NCI-H2081 treated with DMSO at 0.1 percent for 48 hours (cell line): Measurements from ENCODE around the gene USP14.
"Not testable (repeated sequence)": the region's sequence is repeated elsewhere in the genome, so short reads cannot be mapped to it uniquely, and the experiment has no call there.

Experiments used
- DNase-seq: peaks from one replicate; lab custom pipeline; 2025; lab: John Stamatoyannopoulos, UW

Gene USP14

DNA sequence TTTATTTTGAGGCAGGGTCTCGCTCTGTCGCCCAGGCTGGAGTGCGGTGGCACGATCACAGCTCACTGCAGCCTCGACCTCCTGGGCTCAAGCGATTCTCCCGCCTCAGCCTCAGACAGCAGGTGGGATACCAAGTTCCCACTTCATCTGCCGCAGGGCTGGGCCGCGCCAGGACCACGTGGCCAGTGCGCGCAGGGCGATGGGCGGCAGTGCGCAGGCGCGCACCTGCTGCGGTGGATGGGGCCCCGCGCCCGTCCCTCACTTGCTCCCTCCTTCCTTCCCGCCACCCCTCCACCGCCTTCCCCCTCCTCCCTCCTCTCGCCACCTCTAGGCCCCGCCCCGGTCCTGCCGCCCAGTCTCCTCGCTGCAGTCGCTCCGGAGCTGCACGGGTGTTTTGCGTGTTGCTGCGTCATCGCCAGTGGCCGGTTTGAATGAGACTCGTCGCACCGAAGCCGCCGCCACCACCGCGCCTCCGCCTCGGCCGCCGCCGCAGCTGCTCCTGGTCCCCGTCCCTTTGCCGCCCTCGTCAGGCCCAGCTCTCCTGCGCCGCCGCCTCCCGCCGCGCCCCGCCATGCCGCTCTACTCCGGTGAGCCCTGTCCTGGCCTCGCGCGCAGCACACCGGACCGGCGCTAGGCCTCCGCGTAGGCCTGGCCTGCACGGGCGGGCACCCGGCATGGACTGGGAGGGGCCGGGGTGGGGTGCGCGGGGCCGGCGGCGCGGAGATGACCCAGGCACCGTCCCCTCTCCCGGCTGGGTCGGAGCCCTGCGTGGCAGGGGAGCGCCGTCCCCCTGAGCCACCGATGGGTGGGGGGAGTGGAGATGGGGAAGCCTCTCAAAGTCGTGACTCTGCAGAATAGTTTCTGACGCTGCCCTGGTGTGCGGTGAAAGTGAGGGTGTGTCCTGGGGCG lies at the start of gene USP14:
Gene USP14, plus strand, starts transcription at position 430 of the 909 bp plus-strand sequence. Its CDS starts 142 bp downstream, at position 572.
- DNase-seq, result peak; percentile 78

DNA sequence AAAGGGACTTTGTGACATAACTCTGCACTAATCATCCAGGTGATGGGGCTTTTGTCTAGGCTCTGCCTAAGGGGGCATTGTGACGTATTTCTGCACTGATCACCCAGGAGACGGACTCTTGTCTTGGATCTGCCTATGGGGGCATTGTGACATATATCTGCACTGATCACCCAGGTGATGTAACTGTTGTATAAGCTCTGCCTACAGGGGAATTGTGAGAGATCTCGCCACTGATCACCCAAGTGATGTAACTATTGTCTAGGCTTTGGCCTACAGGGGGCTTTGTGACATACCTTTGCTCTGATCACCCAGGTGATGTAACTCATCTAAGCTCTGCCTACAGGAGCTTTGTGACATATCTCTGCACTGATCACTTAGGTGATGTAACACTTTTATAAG lies 49.7 kb upstream of the USP14 start:
- DNase-seq, result not testable (repeated sequence)

DNA sequence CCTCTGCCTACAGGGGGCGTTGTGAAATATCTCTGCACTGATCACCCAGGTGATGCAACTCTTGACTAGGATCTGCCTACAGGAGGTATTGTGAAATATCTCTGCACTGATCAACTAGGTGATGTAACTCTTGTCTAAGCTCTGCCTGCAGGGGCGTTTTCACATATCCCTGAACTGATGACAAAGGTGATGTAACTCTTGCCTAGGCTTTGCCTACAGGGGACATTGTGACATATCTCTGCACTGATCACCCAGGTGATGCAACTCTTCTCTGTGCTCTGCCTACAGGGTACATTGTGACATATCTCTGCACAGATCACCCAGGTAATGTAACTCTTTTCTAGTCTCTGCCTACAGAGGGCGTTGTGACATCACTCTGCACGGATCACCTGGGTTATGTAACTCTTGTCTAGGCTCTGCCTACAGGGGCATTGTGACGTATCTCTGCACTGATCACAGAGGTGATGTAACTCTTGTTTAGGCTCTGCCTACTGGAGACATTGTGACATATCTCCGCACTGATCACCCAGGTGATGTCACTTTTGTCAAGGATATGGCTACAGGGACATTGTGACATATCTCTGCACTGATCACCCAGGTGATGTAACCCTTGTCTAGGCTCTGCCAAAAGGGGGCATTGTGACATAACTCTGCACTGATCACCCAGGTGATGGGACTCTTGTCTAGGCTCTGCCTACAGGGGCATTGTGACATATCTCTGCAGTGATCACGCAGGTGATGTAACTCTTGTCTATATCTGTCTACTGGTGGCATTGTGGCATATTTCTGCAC lies 49.0 kb upstream of the USP14 start:
- DNase-seq, result not testable (repeated sequence)

DNA sequence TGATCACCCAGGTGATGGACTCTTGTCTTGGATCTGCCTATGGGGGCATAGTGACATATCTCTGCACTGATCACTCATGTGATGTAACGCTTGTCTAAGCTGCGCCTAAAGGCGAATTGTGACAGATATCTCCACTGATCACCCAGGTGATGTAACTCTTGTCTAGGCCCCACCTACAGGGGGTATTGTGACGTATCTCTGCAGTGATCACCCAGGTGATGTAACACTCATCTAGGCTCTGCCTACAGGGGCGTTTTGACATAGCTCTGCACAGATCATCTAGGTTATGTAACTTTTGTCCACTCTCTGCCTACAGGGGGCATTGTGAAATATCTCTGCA lies 48.5 kb upstream of the USP14 start:
- DNase-seq, result not testable (repeated sequence)

DNA sequence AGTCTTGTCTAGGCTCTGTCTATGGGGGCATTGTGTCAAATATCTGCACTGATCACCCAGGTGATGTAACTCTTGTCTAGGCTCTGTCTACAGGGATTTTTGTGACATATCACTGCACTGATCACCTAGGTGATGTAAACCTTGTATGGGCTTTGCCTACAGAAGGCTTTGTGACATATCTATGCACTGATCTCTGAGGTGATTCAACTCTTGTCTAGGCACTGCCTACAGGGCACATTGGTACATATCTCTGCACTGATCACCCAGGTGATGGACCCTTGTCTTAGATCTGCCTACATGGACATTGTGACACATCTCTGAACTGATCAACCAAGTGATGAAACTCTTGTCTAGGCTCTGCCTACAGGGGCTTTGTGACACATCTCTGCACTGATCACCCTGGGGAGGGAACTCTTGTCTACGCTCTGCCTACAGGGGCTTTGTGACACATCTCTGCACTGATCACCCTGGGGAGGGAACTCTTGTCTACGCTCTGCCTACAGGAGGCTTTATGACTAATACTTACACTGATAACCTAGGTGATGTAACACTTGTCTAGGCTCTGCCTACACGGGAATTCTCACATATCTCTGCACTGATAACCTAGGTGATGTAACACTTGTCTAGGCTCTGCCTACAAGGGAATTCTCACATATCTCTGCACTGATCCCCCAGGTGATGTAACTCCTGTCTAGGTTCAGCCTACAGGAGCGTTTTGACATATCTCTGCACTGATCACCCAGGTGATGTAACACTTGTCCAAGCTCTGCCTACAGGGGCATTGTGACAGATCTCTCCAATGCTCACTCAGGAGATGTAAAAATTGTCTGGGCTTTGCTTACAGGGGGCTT lies 47.8 kb upstream of the USP14 start:
- DNase-seq, result not testable (repeated sequence)

DNA sequence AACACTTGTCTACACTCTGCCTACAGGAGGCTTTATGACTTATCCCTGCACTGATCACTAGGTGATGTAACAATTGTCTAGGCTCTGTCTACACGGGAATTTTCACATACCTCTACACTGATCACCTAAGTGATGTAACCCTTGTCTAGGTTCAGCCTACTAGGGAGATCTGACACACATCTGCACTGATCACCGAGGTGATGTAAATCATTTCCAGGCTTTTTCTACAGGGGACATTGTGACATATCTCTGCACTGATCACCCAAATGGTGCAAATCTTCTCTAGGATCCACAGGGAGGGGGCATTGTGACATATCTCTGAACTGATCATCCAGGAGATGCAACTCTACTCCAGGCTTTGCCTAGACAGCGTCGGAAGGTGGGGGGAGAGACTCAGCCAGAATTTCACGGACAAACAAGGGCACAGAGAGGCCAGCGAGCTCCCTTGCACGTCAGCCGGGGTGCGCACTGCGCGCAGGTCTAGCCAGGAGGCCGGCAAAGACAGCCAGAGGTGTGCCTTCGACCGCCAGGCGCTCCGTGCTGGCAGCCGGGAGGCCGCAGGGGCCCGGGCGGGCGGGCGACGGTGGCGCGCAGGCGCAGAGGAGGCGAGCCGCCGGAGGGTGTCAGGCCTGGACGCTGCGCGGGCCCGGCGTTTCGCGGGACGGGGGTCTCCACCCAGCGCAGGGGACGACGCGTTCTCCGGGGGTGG lies 46.9 kb upstream of the USP14 start:
- DNase-seq, result no peak

DNA sequence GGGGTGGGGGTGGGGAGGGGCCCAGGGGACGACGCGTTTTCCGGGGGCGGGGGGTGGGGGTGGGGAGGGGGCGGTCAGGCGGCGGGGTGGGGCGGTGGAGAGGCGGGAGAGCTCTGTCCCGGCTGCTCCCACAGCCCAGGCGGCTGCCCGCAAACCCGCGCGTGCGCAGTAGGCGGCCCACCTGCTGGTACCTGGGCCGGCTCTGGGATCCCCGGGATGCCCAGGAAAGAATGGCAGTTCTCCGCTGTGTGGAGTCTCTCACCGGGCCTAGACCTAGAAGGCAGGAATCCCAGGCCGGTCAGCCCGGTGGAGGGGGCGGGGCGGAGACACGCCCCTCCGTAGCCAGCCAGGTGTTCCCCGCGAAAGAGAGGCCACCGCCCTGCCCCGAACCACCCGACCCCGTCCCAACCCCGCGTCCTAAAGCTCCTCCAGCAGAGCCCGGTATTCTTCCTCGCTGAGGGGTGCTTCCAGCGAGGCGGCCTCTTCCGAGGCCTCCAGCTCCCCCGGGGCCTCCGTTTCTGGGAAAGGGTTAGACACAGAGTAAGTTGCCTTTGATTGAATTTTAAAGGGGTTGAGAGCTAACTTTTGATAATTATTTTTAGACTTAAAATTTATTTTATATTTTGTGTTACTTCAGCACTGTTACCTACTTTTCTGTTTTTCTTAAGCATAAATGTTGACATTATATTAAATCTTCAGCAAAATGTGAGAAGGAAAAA lies 46.2 kb upstream of the USP14 start:
- not testable (repeated sequence) for DNase-seq

DNA sequence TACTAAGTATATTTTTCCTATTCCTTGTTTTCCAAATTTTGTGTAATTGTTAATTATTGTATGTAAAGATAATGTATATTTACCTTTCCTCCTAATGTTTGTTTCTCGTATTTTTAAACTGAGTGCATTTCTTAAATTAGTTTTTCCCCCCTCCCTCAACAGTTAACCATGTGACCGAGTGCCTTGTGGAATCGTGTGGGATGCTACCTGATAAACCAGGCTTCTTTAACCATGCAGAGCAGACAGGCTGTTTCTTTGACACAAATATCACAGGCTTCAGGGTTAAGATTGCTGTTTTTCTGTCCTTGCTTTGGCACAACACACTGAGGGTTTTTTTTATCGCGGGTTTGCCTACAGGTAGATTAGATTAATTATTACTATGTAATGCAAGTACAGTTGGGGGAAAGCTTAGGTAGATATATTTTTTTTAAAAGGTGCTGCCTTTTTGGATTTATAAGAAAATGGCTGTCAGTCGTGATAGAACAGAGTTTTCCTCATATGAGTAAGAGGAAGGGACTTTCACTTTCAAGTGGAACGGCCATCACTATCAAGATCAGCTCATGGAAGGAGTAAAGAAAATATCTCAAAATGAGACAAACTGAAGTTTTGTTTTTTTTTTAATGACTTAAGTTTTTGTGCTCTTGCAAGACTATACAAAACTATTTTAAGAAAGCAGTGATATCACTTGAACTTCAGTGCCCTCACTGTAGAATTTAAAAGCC lies 37.7 kb upstream of the USP14 start:
- not testable (repeated sequence) for DNase-seq

DNA sequence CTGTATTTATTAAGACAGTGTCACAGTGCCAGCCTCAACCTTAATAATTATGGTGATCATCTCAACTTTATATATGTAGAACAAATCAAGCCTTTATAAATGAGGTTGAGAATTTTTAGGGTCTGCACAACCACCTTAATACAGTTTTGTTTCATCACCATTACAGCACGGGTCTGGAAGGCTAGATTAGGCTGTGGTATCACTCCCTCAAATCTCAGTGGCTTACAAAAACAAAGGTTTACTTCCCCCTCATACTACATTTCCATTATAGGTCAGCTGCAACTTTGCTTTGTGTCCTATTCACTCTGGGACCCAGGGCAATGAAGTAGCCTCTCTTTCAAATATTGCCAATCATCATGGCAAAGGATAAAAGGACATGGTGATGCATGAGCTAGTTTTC lies 23.3 kb upstream of the USP14 start:
- no peak for DNase-seq

DNA sequence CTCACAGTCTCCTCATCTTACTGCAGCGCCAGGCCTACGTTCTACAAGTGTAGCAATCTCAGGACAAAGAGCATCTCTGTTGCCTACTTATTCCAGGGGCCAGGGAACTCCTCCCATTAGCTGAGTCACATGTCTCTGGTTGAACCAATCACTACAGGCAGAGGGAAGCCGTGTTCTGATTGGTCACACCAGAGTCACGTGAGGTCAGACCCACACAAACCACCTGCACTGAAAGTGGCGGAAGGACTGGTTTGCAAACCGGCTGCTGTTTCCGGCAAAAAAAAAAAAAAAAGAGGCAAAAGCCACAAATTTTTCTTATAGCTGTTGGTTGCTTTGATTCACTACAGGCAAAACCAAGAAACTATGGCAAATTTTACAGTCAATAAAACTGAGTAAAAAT lies 21.9 kb upstream of the USP14 start:
- no peak for DNase-seq

DNA sequence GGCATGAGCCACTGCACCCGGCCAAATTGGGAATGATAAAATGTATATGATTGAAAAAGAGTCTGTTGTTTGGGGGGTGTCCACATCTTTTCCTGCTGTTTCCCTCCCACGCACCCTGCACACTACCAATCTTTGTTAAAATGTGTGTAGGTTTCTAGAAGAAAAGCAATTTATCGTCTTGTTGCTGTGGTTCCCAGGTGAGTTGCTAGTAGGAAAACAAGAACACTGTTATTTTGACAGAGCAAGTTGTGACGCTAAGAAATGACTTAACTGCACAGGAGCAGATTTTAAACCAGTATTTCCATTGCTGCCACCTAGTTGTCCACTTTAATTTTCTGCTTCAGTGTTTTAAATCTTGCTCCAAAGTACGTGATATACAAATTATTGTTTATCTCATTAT lies 21.0 kb upstream of the USP14 start:
- no peak for DNase-seq

DNA sequence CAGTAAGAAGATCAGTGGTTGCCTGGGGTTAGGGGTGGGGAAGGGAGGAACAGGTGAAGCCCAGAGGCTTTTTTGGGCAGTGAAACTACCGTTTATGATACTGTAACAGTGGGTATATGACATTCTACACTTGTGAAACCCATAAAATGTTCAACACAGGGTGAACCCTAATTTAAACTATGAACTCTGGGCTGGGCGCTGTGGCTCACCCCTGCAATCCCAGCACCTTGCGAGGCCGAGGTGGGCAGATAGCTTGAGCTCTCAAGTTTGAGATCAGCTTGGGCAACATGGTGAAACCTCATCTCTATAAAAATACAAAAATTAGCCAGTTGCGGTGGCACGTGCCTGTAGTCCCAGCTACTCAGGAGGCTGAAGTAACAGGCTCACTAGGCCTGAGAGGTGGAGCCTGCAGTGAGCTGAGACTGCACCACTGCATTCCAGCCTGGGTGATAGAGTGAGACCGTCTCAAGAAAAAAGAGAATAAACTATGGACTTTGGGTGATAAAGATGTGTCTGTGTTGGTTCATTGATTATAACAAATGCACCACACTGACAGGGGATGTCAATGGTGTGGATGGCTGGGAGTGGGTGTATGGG lies 17.6 kb upstream of the USP14 start:
- no peak for DNase-seq

DNA sequence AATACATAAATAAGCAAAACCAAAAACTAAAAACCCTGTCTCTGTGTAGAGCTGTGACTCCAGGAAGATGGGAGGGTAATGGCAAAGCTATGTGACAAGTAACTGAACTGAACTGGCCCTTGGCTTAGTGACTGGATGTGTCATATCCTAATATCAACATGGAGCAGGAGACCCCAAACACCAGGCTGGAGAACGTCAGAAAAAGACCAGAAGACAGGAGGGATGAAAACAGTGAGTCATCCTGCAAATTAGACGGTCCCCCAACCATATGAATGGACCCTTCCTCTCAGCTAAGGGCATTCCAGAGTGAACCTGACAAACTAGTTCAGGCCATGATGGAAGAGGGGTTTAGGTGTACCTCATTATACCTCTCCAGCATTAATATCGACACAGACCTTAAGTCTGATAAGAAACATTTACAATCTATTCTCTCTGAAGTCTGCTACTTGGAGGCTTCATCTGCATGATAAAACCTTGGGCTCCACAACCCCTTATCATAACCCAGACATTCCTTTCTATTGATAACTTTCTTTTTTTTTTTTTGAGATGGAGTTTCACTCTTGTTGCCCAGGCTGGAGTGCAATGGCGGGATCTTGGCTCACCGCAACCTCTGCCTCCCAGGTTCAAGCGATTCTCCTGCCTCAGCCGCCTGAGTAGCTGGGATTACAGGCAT lies 15.6 kb upstream of the USP14 start:
- DNase-seq, result not testable (repeated sequence)

DNA sequence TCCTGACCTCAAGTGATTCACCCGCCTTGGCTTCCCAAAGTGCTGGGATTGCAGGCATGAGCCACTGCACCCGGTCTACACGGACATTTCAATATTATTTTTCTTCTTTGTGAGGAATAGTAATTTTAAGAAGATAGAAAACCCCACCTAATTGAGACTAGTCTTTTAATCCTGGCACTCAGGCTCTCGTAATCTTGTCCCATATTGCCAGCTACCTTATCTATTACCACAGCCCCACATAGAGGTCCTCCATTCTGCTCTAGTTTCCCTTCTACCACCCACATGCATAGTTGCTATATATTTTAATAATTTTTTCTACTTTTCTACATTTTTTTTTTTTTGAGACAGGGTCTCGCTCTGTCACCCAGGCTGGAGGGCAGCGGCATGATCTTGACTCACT lies 9.5 kb upstream of the USP14 start:
- no peak for DNase-seq

DNA sequence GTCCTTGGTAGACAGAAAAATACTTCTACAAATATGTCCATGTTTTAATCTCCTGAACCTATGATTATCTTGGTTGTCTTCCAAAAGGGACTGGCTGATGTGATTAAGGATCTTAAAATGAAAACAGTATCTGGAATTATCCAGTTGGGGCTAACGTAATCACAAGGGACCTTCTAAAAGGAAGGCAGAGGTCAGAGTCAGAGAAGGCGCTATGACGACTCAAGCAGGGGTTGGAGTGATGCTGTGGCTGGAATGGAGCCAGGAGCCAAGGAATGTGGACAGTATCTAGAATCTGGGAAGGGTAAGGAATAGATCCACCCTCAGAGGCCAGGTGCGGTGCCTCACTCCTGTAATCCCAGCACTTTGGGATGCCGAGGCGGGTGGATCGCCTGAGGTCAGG lies 4.2 kb upstream of the USP14 start:
- DNase-seq, result no peak

DNA sequence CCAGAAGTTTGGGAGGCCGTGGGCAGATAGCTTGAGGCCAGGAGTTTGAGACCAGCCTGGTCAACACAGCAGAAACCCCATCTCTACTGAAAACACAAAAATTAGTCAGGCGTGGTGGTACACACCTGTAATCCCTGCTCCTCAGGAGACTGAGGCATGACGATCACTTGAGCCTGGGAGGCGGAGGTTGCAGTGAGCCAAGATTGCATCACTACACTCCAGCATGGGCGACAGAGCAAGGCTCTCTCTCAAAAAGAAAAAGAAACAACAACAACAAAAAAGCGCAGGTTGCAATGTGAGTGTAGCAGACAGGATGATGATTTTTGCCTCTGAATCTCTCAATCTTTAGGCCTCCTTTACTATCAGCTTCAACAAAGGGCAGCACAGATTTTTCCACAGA lies 2.7 kb upstream of the USP14 start:
- DNase-seq, result no peak

DNA sequence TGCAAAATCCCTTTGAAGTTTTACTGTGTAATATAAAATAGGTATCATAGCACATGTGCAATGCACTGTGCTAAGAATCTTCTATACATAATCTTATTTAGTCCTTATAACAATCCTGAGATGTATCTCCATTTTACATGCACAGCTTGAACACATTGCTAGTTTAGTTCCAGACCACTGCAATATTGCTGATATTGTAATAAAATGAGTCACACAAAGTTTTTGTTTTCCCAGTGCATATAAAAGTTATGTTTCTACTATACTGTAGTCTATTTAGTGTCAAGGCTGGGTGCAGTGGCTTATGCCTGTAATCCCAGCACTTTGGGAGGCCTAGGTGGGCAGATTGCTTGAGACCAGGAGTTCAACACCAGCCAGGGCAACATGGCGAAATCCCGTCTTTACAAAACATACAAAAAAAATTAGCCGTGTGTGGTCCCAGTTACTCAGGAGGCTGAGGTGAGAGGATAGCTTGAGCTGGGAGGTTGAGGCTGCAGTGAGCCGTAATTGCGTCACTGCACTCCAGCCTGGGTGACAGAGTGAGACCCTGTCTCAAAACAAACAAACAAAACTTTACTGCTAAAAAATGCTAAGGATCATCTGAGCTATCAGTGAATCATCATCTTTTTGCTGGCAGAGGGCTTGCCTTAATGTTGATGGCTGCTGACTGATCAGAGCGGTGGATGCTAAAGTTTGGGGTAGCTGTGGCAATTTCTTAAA lies 1.7 kb upstream of the USP14 start:
- no peak for DNase-seq

DNA sequence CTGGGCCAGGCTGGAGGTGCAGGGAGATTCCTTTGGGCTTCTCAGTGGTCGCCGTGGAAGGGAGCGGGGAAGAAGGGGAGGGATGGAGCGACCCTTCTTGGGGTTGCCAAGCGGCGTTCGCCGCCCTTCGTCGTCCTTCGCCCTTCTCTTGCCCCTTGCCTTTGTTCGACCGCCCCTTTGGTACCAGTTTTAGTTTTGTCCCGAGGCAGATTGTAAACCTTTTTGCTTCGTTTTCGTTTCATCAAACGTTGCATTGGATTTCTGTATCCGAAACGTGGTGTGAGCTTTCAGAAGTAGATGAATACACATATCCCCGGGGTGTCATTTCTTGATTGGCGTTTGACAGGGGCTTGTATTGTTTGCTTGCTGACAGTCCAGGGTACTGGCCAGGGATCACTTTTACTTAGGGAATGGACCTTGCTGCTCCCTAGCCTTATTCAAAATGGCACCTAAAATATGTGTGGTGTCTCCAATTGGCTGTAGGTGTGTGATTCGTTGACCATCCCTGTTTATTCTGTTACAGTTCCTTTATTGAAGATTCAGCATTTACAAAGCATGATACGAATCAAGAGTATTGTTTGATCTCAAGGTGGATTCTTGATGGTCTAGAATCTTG lies 788 bp downstream of the USP14 start:
- DNase-seq, result no peak
